ENCODE data around the gene GIPC2. TPM values are rescaled to one million over a fixed set of nuclear protein-coding genes. Genes with fewer than 3 reads are reported as not detected.

The GIPC2 gene
- total RNA-seq, 1 experiment from 2014 or later: 2.8 TPM

- H3K9me3 Mint-ChIP-seq (ENCODE audit: low read depth, unreplicated experiment): peaks cover 6% of the 10 kb centered on the region
- no peaks in the 10 kb centered on the region for H3K4me1 Mint-ChIP-seq (ENCODE audit: low read depth, unreplicated experiment)
- intact Hi-C loops (cut with micrococcal nuclease; ENCODE audit: unreplicated experiment): no loop called here
- no peaks in the 10 kb centered on the region for H3K36me3 Mint-ChIP-seq (ENCODE audit: insufficient read depth, unreplicated experiment)
- H3K27ac Mint-ChIP-seq (ENCODE audit: unreplicated experiment): no peak overlapping the region
- no TSS peak for BruUV-seq (replicated peaks)
- H3K27me3 Mint-ChIP-seq (ENCODE audit: unreplicated experiment): no peaks in the 10 kb centered on the region
- H3K4me3 Mint-ChIP-seq (ENCODE audit: low read depth, unreplicated experiment): no peak overlapping the region
- TF ChIP-seq CTCF (IDR thresholded peaks at IDR 0.05; ENCODE audit: unreplicated experiment): no peak
- CTCF ChIA-PET: no interaction called here
- DNase-seq: no peak
Observed at GRCh38 chr1:78086697-78087096, 40.9 kb downstream of the GIPC2 start.

GRCh38 chr1:78088015-78088414 lies 42.2 kb downstream of the GIPC2 start:
- Mint-ChIP-seq H3K27ac (ENCODE audit: unreplicated experiment) (no peak overlapping the region), H3K27me3 (ENCODE audit: unreplicated experiment) (no peaks in the 10 kb centered on the region), H3K36me3 (ENCODE audit: insufficient read depth, unreplicated experiment) (no peaks in the 10 kb centered on the region), H3K4me3 (ENCODE audit: low read depth, unreplicated experiment) (no peak overlapping the region), H3K9me3 (ENCODE audit: low read depth, unreplicated experiment) (peaks cover 6% of the 10 kb centered on the region), H3K4me1 (ENCODE audit: low read depth, unreplicated experiment) (peaks cover 8% of the 10 kb centered on the region)
- intact Hi-C loops (cut with micrococcal nuclease; ENCODE audit: unreplicated experiment): no loop called here
- DNase-seq: no peak
- no peak for TF ChIP-seq CTCF (IDR thresholded peaks at IDR 0.05; ENCODE audit: unreplicated experiment)
- CTCF ChIA-PET: no interaction called here
- BruUV-seq (replicated peaks): no TSS peak

- BruUV-seq (replicated peaks): no TSS peak
- no peak overlapping the region for H3K27ac Mint-ChIP-seq (ENCODE audit: unreplicated experiment)
- no peaks in the 10 kb centered on the region for H3K27me3 Mint-ChIP-seq (ENCODE audit: unreplicated experiment)
- no peak for TF ChIP-seq CTCF (IDR thresholded peaks at IDR 0.05; ENCODE audit: unreplicated experiment)
- peaks cover 6% of the 10 kb centered on the region for H3K9me3 Mint-ChIP-seq (ENCODE audit: low read depth, unreplicated experiment)
- CTCF ChIA-PET: no interaction called here
- H3K36me3 Mint-ChIP-seq (ENCODE audit: insufficient read depth, unreplicated experiment): no peaks in the 10 kb centered on the region
- H3K4me3 Mint-ChIP-seq (ENCODE audit: low read depth, unreplicated experiment): no peak overlapping the region
- intact Hi-C loops (cut with micrococcal nuclease; ENCODE audit: unreplicated experiment): no loop called here
- no peak for DNase-seq
- peaks cover 8% of the 10 kb centered on the region for H3K4me1 Mint-ChIP-seq (ENCODE audit: low read depth, unreplicated experiment)
Observed at GRCh38 chr1:78088486-78088885, 42.7 kb downstream of the GIPC2 start.

GRCh38 chr1:78089010-78089409 lies 43.2 kb downstream of the GIPC2 start:
- Mint-ChIP-seq H3K36me3 (ENCODE audit: insufficient read depth, unreplicated experiment) (no peaks in the 10 kb centered on the region), H3K27ac (ENCODE audit: unreplicated experiment) (no peak overlapping the region), H3K9me3 (ENCODE audit: low read depth, unreplicated experiment) (peaks cover 6% of the 10 kb centered on the region), H3K27me3 (ENCODE audit: unreplicated experiment) (no peaks in the 10 kb centered on the region), H3K4me1 (ENCODE audit: low read depth, unreplicated experiment) (peaks cover 8% of the 10 kb centered on the region), H3K4me3 (ENCODE audit: low read depth, unreplicated experiment) (no peak overlapping the region)
- no peak for TF ChIP-seq CTCF (IDR thresholded peaks at IDR 0.05; ENCODE audit: unreplicated experiment)
- DNase-seq: no peak
- CTCF ChIA-PET: no interaction called here
- intact Hi-C loops (cut with micrococcal nuclease; ENCODE audit: unreplicated experiment): no loop called here
- no TSS peak for BruUV-seq (replicated peaks)

All from Calu3 (cell line).